ENCODE data around the gene THAP7.

THAP7 gene

DNA sequence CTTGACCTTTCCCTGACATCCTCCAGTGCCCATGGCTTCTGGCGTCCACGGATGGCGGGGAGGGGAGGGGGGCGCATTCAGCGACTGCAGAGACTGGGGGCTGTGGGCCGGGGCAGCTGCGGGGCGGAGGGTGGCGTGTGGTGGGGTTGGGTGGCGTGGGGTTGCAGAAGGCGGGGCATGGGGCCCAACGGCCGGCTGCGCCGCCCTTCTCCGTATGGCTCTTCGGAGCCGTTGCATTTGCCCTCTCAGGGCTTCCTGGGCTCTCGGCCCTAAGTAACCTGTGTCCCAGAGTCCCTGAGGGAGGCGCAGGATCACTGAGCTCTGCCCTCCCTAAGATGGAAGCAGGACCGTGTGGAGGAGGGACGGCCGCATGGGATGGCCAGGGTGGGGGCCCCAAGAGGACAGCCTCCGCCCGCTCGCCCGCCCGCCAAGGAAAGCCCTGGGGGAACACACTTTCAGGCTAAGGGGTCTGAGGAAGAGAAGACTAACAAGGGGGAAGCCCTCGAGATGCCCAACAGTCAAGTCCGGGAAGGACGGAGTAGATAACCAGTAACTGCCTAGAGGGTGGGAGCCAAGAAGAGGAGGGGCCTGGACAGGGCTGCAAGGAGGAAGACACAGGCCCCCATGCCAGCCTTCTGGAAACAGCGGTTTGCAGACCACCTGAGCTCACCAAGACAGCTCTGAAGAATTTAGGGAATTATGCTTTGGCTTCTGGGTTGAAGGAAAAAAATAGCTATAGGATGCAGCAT is 44.1 kb downstream of the THAP7 start:
- peaks cover 13% of the 10 kb centered on the region for H3K36me3 ChIP-seq
- no peak for TF ChIP-seq CTCF (IDR thresholded peaks at IDR 0.05)
- H3K27ac ChIP-seq = no peak overlapping the region
- no peaks in the 10 kb centered on the region for H3K9me3 ChIP-seq
- peaks cover 14 to 22% of the 10 kb centered on the region in 2 experiments for H3K4me1 ChIP-seq (ENCODE audit: control insufficient read depth in 1 of 2, insufficient read depth in 1 of 2, low read depth in 1 of 2, low read length in 1 of 2)
- peak overlapping the region; percentile 61 to 72 for H3K4me3 ChIP-seq (ENCODE audit: low read depth in 1 of 2, low read length in 1 of 2)
- H3K27me3 ChIP-seq = peaks cover 9% of the 10 kb centered on the region

DNA sequence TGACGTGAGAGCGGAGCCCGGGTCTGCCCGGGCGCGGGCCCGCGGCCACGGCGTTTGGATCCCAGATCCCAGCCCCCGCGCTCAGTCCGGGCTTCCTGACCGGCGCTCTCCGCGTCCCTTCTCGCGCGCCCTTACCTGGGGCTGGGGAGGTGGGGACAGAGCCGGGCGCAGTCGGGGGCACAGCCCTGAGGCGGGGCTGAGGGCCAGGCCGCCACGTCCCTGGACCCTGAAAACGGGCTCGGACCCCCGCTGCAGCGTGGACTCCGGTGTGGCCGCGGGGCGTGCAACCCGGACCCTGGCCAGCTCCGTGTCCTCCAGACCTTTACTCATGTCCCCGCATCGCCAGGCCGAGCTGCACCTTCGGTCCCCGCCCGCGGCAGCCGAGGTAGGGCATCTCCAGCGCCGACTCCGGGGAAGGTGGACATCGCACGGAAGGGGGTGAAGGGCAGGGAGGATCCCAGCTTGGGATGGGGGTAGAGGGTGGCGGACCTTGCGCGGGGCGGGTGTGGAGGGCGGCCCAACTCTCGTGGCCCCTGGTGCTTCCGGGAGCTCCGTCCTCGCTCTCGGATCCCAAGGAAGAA is 44.7 kb downstream of the THAP7 start:
- Histone ChIP-seq H3K27ac (no peak overlapping the region), H3K36me3 (peaks cover 19% of the 10 kb centered on the region), H3K4me1 (ENCODE audit: control insufficient read depth in 1 of 2, insufficient read depth in 1 of 2, low read depth in 1 of 2, low read length in 1 of 2) (peaks cover 14 to 22% of the 10 kb centered on the region in 2 experiments), H3K27me3 (peaks cover 9% of the 10 kb centered on the region), H3K4me3 (ENCODE audit: low read depth in 1 of 2, low read length in 1 of 2) (peak overlapping the region; percentile 61 to 72), H3K9me3 (no peaks in the 10 kb centered on the region)
- TF ChIP-seq CTCF (IDR thresholded peaks at IDR 0.05) = no peak

GRCh38 chr22:20956258-20957101 is 45.4 kb downstream of the THAP7 start:
- Histone ChIP-seq H3K27me3 (peaks cover 9% of the 10 kb centered on the region), H3K4me3 (ENCODE audit: low read depth in 1 of 2, low read length in 1 of 2) (peak overlapping the region; percentile 61 to 72), H3K4me1 (ENCODE audit: control insufficient read depth in 1 of 2, insufficient read depth in 1 of 2, low read depth in 1 of 2, low read length in 1 of 2) (peaks cover 14 to 19% of the 10 kb centered on the region in 2 experiments), H3K27ac (no peak overlapping the region), H3K9me3 (no peaks in the 10 kb centered on the region), H3K36me3 (peaks cover 26% of the 10 kb centered on the region)
- no peak for TF ChIP-seq CTCF (IDR thresholded peaks at IDR 0.05)

DNA sequence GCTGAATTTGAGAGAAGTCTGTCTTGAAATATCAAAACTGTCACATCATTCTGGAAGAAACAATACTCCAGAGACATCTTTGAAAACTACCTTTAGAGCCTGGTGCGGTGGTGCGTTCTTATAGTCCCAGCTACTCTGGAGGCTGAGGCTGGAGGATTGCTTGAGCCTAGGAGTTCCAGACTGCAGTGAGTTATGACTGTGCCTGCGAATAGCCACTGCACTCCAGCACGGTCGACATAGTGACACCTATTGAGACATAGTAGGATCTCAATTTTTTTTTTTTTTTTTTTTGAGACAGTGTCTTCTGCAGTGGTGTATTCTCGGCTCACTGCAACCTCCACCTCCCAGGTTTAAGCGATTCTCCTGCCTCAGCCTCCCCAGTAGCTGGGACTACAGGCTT is 46.4 kb downstream of the THAP7 start:
- H3K36me3 ChIP-seq = peaks cover 36% of the 10 kb centered on the region
- no peaks in the 10 kb centered on the region for H3K9me3 ChIP-seq
- no peak for TF ChIP-seq CTCF (IDR thresholded peaks at IDR 0.05)
- H3K27ac ChIP-seq = no peak overlapping the region
- no peak overlapping the region for H3K4me3 ChIP-seq (ENCODE audit: low read depth in 1 of 2, low read length in 1 of 2)
- peaks cover 14 to 19% of the 10 kb centered on the region in 2 experiments for H3K4me1 ChIP-seq (ENCODE audit: control insufficient read depth in 1 of 2, insufficient read depth in 1 of 2, low read depth in 1 of 2, low read length in 1 of 2)
- peaks cover 9% of the 10 kb centered on the region for H3K27me3 ChIP-seq

DNA sequence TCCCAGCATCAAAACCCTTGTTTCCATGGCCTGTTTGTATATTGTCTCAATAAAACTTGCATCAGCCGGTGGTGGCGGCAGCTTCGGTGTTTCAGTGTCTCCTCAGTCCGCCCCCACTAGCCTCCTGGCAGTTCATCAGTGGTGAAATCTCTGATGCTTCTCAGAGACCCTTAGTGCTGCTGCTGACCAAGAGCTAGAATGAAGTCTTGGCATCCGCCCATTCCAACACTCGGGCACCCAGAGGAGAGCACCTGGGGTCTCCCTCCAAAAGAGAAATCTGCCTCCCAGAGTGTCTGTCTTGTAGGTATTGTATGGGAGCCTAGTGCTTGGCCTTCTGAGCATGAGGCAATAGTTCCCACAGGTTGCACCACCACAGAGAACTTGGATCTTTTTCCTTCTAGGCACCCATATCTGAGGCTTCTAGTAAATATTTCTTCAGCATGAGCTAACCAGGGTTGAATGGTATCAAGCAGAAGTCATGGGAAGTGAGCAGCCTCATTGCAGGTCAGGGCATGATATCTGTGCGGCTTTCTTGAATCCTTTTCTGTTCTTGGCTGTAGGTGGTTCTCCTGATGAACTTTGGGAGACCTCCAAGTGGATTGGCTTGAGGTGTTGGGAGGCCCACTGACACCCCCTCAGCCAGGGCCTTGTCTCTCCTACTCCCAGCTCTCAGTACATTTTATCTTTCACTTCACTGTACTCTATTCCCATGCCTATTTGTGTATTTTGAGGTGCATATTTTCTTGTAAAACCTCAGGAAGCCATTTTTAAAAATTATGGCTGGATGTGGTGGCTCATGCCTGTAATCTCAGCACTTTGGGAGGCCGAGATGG is 48.0 kb downstream of the THAP7 start:
- Histone ChIP-seq H3K27ac (no peak overlapping the region), H3K4me1 (ENCODE audit: control insufficient read depth in 1 of 2, insufficient read depth in 1 of 2, low read depth in 1 of 2, low read length in 1 of 2) (peaks cover 14 to 19% of the 10 kb centered on the region in 2 experiments), H3K36me3 (peaks cover 51% of the 10 kb centered on the region), H3K9me3 (no peaks in the 10 kb centered on the region), H3K4me3 (ENCODE audit: low read depth in 1 of 2, low read length in 1 of 2) (no peak overlapping the region), H3K27me3 (peaks cover 9% of the 10 kb centered on the region)
- no peak for TF ChIP-seq CTCF (IDR thresholded peaks at IDR 0.05)
